ENCODE measurements around the gene SMPD3.

The SMPD3 gene

DNA sequence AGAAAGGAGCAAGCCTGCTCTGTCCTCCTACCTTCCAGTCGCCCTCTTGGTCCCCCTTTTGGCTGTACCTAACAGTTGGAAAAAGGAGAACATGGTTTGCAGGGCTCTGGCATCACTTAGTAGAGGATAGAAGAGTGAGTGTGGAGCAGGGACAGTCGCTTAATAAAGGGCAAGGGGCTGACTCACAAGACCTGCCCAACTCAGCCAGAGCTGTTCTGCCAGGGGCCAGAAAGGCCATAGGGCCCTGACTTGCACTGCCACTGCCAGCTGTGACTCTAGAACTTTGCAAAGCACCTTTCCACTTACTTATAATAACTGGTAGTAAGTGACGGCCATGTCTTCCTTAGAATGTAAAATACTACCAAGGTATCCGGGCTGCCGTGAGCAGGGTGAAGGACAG is 124.0 kb downstream of the SMPD3 start:
- no peak overlapping the region for H3K4me3 ChIP-seq (ENCODE audit: low read depth, low read length)
- H3K27me3 ChIP-seq (replicated peaks), result no peaks in the 10 kb centered on the region
- no peak for DNase-seq
- TF ChIP-seq, protein P1, sequence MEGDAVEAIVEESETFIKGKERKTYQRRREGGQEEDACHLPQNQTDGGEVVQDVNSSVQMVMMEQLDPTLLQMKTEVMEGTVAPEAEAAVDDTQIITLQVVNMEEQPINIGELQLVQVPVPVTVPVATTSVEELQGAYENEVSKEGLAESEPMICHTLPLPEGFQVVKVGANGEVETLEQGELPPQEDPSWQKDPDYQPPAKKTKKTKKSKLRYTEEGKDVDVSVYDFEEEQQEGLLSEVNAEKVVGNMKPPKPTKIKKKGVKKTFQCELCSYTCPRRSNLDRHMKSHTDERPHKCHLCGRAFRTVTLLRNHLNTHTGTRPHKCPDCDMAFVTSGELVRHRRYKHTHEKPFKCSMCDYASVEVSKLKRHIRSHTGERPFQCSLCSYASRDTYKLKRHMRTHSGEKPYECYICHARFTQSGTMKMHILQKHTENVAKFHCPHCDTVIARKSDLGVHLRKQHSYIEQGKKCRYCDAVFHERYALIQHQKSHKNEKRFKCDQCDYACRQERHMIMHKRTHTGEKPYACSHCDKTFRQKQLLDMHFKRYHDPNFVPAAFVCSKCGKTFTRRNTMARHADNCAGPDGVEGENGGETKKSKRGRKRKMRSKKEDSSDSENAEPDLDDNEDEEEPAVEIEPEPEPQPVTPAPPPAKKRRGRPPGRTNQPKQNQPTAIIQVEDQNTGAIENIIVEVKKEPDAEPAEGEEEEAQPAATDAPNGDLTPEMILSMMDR (IDR thresholded peaks at IDR 0.05; ENCODE audit: low read depth, low read length, missing control alignments), result no peak
- no peak overlapping the region for H3K27ac ChIP-seq
- in situ Hi-C loops (cut with HindIII; ENCODE audit: low pct_ligation_motif_present, low sequenced_read_pairs), result no loop called here
- H3K36me3 ChIP-seq (replicated peaks), result peaks cover 6% of the 10 kb centered on the region

DNA sequence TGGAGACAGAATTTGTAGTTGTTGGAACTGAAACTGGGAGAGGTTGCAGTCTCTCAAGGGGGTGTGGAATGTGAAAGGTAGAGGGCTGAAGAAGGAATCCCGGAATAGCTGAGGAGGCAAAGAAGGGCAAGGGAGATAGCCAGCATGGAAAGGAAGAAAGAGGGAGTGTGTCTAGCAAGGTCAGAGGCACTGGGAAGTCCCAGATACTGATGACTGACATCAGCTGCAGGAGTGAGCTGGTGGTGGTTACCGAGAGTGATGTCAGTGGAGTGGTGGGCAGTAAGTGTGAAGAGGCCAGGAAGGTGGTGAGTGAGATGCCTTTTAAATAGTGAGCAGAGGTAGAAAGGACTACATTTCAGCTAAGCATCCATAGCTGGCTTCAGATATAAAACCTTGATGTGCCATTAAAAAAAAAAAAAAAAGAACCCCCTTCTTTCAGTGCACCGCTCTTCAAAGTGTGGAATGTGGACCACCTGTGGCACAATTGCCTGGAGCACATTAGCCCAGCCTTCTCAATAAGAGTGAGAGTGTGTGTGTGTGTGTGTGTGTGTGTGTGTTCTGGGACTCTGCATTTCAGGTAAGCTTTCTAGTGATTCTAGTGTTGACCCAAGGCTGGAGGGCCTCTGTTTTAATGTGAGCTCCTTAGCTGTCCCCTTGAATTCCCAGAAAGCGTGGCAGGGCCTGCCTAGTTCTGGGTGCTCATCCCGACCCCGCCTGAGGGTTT is 129.0 kb downstream of the SMPD3 start:
- TF ChIP-seq, protein P1 (IDR thresholded peaks at IDR 0.05; ENCODE audit: low read depth, low read length, missing control alignments), result no peak
- Histone ChIP-seq H3K27me3 (replicated peaks) (no peaks in the 10 kb centered on the region), H3K36me3 (replicated peaks) (peaks cover 2% of the 10 kb centered on the region), H3K4me3 (ENCODE audit: low read depth, low read length) (no peak overlapping the region), H3K27ac (no peak overlapping the region)
- no peak for DNase-seq
- in situ Hi-C loops (cut with HindIII; ENCODE audit: low pct_ligation_motif_present, low sequenced_read_pairs), result no loop called here

DNA sequence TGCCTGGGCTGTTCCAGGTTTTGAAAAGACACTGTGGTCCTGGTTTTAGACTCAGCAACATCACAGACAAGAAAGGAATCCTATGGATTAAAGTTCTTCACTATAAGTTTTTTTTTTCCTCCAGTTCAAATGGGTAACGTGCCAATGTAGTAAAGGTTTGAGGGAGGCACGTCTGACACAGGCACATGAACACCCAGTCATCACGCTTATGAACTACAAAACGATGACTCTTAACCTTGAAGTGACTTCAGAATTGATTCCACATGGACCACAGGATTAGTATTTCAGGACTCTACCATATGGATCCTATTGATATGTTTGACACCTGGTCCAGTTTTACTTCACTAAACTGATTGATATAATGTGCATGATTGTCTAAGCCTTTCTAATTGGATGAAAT is 135.2 kb downstream of the SMPD3 start:
- in situ Hi-C loops (cut with HindIII; ENCODE audit: low pct_ligation_motif_present, low sequenced_read_pairs), result no loop called here
- H3K36me3 ChIP-seq (replicated peaks), result peaks cover 6% of the 10 kb centered on the region
- H3K27me3 ChIP-seq (replicated peaks), result no peaks in the 10 kb centered on the region
- H3K27ac ChIP-seq, result no peak overlapping the region
- TF ChIP-seq, protein P1 (IDR thresholded peaks at IDR 0.05; ENCODE audit: low read depth, low read length, missing control alignments), result no peak
- H3K4me3 ChIP-seq (ENCODE audit: low read depth, low read length), result no peak overlapping the region
- no peak for DNase-seq

DNA sequence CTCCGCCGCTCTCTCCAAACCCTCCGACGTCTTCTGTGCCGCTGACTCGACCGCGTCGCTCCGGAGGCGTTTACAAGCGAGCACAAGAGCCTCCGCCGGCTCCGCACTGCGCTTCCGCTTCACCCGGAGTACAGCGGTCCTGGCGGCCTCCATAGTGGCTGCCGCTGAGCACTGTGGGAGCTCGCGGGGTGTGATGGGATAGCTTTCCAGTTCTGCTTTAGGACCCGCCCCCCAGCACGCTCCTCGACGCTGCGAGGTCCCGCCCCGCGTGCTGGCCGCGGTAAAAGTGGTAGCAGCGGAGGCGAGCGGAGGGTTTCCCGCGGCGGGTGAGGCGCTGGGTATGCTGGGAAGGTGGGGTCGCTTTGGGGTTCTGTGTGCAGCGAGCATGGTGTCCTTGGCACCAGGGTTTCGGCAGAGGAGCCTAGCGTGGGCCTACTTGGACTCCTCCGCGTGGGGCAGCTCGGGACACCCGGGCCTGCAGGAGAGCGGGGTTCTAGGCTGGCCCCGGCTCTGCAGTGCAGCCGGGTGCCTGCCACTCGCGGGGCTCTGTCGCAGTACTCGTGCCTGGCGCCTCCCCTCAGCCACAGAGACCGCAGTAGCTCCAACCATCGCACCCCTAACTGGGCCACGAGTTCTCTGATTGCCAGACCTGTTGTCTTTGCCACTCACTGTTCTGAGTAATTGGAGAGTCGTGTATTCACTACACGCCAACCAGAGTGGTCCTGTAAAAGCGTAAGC is 137.4 kb downstream of the SMPD3 start, which contains the start of the genes PRMT7 and SLC7A6OS:
Gene PRMT7 (plus strand): TSS at position 246 of the 738 bp plus-strand sequence. CDS start 4,961 bp downstream, outside the sequence.
Gene SLC7A6OS (minus strand): TSS at position 173 of the 738 bp plus-strand sequence. CDS start 20 bp downstream, at position 153.
- Histone ChIP-seq H3K36me3 (replicated peaks) (peaks cover 21% of the 10 kb centered on the region), H3K4me3 (ENCODE audit: low read depth, low read length) (peak within 1 kb of the TSS; percentile 80), H3K27ac (peak within 1 kb of the TSS; percentile 83), H3K27me3 (replicated peaks) (no peaks in the 10 kb centered on the region)
- DNase-seq, result peak; percentile 82
- in situ Hi-C loops (cut with HindIII; ENCODE audit: low pct_ligation_motif_present, low sequenced_read_pairs), result no loop called here
- TF ChIP-seq, protein P1 (IDR thresholded peaks at IDR 0.05; ENCODE audit: low read depth, low read length, missing control alignments), result peak; percentile 37

DNA sequence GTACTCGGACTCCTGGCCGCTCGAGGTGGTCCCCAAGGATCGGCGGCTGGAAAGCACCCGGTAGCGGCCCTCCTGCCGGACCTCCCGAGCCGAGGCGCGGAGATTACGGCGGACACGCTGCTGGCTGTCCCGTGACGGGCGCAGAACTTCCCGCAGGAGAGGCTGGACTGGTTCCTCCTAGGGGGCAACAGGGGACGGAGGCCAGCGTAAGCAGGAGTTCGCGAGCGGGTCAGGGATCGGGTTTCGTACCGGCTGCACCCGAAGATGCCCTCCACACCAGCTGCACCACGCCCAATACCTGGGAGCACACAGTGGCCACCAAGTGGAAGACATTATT is 137.9 kb downstream of the SMPD3 start:
- Histone ChIP-seq H3K27ac (peak overlapping the region; percentile 83), H3K4me3 (ENCODE audit: low read depth, low read length) (peak overlapping the region; percentile 80), H3K27me3 (replicated peaks) (no peaks in the 10 kb centered on the region), H3K36me3 (replicated peaks) (peaks cover 24% of the 10 kb centered on the region)
- no peak for DNase-seq
- in situ Hi-C loops (cut with HindIII; ENCODE audit: low pct_ligation_motif_present, low sequenced_read_pairs), result no loop called here
- TF ChIP-seq, protein P1 (IDR thresholded peaks at IDR 0.05; ENCODE audit: low read depth, low read length, missing control alignments), result no peak

Data from brain microvascular endothelial cell (primary cell).